ENCODE data around the gene LRRK1.

GRCh38 chr15:101113114-101114005 is 194.2 kb downstream of the LRRK1 start:
- TF ChIP-seq CTCF (conservative IDR thresholded peaks at IDR 0.05; ENCODE audit: low read depth, low read length) (no peak), FOS (IDR thresholded peaks at IDR 0.05; ENCODE audit: low read depth, low read length) (no peak), POLR2A (IDR thresholded peaks at IDR 0.05; ENCODE audit: low read depth, low read length) (no peak), RAD21 (IDR thresholded peaks at IDR 0.05; ENCODE audit: low read length) (no peak), BHLHE40 (IDR thresholded peaks at IDR 0.05; ENCODE audit: low read depth, low read length) (no peak), NFE2L2 (IDR thresholded peaks at IDR 0.05; ENCODE audit: low read depth, low read length) (no peak), CEBPB (IDR thresholded peaks at IDR 0.05; ENCODE audit: low read depth, low read length) (no peak), USF2 (IDR thresholded peaks at IDR 0.05; ENCODE audit: low read depth, low read length) (no peak), MXI1 (IDR thresholded peaks at IDR 0.05; ENCODE audit: borderline replicate concordance, low read depth, low read length) (no peak), CHD1 (IDR thresholded peaks at IDR 0.05; ENCODE audit: low read depth, low read length) (no peak), RFX5 (IDR thresholded peaks at IDR 0.05; ENCODE audit: low read depth, low read length) (no peak), SMC3 (IDR thresholded peaks at IDR 0.05; ENCODE audit: low read depth, low read length) (no peak), MAFK (IDR thresholded peaks at IDR 0.05; ENCODE audit: low read depth, low read length) (no peak)
